Measurements from ENCODE around the gene EVPLL. TPM values are rescaled to one million over a fixed set of nuclear protein-coding genes. Genes with fewer than 3 reads are reported as not detected.
"Not testable (repeated sequence)": the region's sequence is repeated elsewhere in the genome, so short reads cannot be mapped to it uniquely, and the experiment has no call there.

EVPLL gene
- total RNA-seq, 1 donor from 2014 or later = not detected

- intact Hi-C loops (cut with micrococcal nuclease) = not testable (repeated sequence)
These were observed 44.9 kb downstream of the EVPLL start for GRCh38 chr17:18422464-18422863.

- intact Hi-C loops (cut with micrococcal nuclease) = not testable (repeated sequence)
These were observed 45.4 kb downstream of the EVPLL start for GRCh38 chr17:18423015-18423414.

- intact Hi-C loops (cut with micrococcal nuclease) = not testable (repeated sequence)
These were observed 48.0 kb downstream of the EVPLL start for GRCh38 chr17:18425593-18425992.

GRCh38 chr17:18426639-18427038 is 49.1 kb downstream of the EVPLL start:
- intact Hi-C loops (cut with micrococcal nuclease) = not testable (repeated sequence)

- intact Hi-C loops (cut with micrococcal nuclease) = not testable (repeated sequence)
These were observed 54.6 kb downstream of the EVPLL start for GRCh38 chr17:18432206-18432605.

Other genes starting within 250 kb of the EVPLL start
- 98.7 and 100 TPM in 2 replicates for gene ALKBH5, start 193.9 kb upstream of the EVPLL start, total RNA-seq
- gene LLGL1, start 152.1 kb upstream of the EVPLL start, total RNA-seq = 20.0 and 21.9 TPM in 2 replicates
- 265 and 288 TPM in 2 replicates for gene FLII, start 119.0 kb upstream of the EVPLL start, total RNA-seq
- 8.9 TPM in 2 replicates for gene MIEF2, start 117.1 kb upstream of the EVPLL start, total RNA-seq
- 72.0 and 73.0 TPM in 2 replicates for gene TOP3A, start 62.8 kb upstream of the EVPLL start, total RNA-seq
- gene SMCR8, start 62.5 kb upstream of the EVPLL start, total RNA-seq = 30.5 and 31.0 TPM in 2 replicates
- 42.8 and 43.3 TPM in 2 replicates for gene SHMT1, start 14.2 kb upstream of the EVPLL start, total RNA-seq
- 0.37 and 0.64 TPM in 2 replicates for gene LGALS9C, start 99.0 kb downstream of the EVPLL start, total RNA-seq